NCI-H1930 (cell line): ENCODE measurements around the gene GNA12.

Experiments used
- DNase-seq, 2 experiments: peaks; one replicate each; lab custom pipeline; 2025; lab: John Stamatoyannopoulos, UW

GNA12 gene

DNA sequence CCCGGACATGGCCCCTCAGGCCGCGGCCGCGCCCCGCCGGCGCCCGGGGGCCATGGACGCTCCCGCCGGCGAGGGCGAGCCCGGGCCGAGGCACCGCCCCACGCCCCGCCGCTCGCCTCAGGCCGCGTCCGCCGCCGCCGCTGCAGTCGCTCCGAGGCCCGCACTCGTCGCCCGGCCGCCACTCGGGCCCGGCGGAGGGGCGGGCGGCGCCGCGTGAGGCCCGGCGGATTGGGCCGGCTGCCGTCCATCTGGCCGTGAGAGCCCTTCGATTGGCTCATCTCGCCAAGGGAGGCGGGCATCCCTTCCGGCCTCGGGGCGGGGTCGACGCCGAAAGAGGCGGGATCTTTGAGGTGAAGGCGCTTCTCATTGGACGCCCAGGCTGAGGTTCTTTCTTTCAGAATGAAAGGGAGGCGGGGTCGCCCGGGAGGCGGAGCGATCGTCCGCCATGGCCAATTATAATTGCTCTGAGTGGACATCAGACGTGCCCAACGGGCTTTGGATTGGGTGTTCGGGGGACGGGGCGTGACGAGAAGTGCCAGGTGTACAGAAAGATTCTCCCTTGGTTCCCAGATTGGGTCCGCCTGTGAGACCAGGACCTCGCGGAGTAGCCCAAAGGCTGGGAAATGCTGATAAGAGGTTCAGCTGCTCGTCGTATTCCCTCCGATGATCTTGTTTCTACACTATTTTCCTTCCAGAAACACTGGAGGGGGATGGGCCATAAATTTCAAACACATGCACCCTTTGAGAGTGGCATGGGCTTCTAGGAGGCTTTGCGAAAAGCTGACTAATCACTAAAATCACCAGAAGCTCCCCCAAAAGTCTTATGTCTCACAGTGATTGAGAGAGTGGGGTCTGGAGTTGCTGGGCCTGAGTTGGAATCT, at the start of gene GNA12:
Gene GNA12 (minus strand): TSS at position 156 of the 881 bp plus-strand sequence. CDS start 147 bp downstream, at position 9.
- peak; percentile 95 to 96 for DNase-seq

DNA sequence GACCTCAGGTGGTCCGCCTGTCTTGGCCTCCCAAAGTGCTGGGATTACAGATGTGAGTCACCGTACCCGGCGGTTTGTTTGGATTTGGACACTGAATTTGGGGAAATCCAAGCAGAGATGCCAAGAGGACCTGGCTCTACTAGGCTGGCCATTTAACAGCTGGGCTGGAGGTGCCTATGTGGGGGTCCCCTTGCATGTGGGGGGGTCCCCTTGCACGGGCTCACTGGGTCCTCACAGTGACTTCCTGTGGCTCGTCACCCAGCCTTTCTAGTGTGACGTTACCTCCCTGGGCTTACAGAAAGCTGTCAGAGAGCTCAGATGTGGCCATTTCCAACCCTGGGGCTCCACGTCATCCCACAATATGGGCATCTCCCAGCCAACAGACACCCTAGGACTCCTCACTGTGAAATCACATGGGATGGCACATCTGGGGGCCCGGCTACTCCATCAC, 49.3 kb upstream of the GNA12 start:
- no peak for DNase-seq

DNA sequence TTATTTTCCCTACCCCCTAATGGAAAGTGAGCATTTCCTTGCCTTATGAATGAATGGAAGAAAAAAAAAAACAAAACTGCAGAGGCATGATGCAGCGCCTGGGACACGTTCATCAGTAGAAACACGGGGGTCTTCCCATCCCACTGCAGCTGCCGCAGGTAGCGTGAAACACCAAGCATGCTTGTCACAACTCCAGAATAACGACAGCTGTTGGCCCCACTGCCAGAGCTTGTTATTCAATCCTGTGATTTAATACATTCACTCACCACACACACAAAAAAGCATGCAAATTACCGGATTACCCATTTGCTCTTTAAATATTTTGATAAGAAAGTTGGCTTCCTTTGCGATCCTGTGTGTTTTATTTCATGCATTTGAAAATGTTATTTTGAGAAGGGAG, 48.4 kb upstream of the GNA12 start:
- no peak for DNase-seq

- no peak for DNase-seq
Measured at GRCh38 chr7:2887816-2888215, 43.7 kb upstream of the GNA12 start.

- peak; percentile 18 to 39 for DNase-seq
Measured at GRCh38 chr7:2886900-2887299, 42.8 kb upstream of the GNA12 start.

DNA sequence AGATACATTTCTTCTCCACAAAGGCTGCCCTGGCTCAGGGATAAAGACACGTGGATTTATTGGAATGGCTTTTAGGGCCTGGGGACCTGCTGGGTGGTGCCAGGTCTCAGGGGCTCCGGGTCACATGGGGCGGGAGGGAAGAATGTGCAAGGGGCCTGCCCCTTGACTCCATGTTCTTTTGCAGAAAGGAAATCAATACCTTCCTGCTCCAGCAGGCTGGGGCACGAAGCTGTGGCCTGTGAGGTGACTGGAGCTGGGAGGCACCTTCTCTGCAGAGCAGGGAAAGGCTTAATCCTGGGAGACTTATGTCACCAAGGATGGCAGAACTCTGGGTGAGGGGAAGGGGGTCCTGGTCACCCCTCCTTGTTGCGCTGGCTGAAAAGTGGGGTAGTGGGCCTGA, 42.3 kb upstream of the GNA12 start:
- no peak for DNase-seq

DNA sequence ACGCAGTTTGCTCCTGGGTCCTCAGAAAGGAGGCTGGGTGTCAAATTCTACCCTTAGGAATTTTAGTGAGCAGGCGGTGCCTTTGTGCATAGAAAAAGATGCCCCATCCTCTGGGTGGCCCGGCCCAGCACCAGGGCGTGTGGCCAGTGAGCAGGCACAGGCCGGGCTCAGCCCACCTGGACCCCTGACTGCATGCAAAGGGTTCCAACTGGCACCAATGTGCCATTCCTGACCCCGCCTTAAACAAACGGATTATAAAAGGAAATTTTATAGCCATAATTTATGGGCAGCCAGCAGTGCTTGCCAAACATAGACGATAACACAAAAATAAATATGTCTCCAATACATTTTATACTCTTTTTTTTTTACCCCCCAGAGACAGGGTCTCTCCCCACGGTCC, 40.1 kb upstream of the GNA12 start:
- no peak for DNase-seq

GRCh38 chr7:2883101-2883500, 39.0 kb upstream of the GNA12 start:
- no peak for DNase-seq

- DNase-seq, result no peak
Measured at GRCh38 chr7:2882111-2882510, 38.0 kb upstream of the GNA12 start.

- DNase-seq, result no peak
Measured at GRCh38 chr7:2880874-2881533, 36.9 kb upstream of the GNA12 start.

- no peak for DNase-seq
Measured at GRCh38 chr7:2880051-2880450, 35.9 kb upstream of the GNA12 start.

- no peak for DNase-seq
Measured at GRCh38 chr7:2879354-2879753, 35.2 kb upstream of the GNA12 start.

DNA sequence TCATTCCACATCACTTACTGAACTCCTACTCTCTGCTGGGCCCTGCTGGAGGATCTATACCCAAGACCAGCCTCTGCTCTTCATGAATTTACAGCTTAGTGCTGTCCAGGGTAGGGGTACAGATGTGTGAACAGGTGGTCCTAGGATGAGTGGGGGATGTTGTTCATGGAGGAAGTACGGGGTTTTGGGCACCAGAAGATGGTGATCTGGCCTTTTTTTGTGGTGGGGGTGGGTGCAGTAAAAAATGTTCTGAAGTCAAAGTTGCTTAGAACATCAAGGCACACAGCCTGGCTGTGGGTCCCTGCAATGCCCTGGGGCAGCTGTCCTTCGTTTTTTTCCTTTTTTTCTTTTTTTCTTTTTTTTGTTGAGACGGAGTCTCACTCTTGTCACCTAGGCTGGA, 34.2 kb upstream of the GNA12 start:
- DNase-seq, result no peak

- DNase-seq, result no peak
Measured at GRCh38 chr7:2876031-2876731, 32.1 kb upstream of the GNA12 start.

DNA sequence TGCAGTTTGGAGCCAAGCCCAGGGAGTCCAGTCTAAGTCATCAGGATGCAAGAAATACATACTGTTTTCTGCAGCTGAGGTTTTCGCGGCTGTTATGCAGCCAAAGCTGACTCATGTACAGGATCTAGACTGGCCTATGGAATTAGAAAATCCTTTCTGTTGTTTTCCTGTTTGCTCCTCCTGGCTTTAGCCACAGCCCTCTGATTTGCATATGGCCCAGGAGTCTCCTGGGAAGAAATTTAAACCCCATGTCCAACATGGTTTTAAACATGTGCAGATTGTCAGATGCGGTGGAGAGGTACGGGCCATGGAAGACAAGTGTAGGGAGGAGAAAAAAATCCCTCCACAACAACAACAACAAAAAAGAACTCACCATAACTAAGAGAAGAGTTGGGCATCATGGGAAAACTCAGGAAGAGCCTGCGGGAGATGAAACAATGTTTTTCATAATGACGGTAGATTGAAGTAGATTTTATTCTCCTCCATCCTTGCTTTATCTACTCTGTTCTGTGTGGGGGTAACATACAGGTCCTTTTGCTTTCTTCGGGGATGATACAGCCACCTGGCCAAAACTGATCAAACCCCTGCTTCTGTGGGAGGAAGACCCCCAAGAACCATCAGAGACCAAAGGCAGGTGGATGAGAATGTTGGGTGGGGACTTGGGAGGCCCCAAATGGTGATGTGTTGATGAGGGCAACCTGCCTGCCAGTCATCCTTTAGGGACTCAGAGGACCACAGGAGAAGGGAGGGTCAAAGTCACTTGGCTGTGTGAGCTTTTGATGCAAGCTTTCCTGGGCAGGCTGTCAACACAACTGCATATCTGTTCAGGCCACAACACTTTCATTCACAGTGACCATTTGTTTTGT, 29.8 kb upstream of the GNA12 start:
- no peak for DNase-seq

GRCh38 chr7:2873146-2873545, 29.0 kb upstream of the GNA12 start:
- DNase-seq, result no peak

- no peak for DNase-seq
Measured at GRCh38 chr7:2872296-2872874, 28.3 kb upstream of the GNA12 start.

- no peak for DNase-seq
Measured at GRCh38 chr7:2870471-2870931, 26.4 kb upstream of the GNA12 start.

DNA sequence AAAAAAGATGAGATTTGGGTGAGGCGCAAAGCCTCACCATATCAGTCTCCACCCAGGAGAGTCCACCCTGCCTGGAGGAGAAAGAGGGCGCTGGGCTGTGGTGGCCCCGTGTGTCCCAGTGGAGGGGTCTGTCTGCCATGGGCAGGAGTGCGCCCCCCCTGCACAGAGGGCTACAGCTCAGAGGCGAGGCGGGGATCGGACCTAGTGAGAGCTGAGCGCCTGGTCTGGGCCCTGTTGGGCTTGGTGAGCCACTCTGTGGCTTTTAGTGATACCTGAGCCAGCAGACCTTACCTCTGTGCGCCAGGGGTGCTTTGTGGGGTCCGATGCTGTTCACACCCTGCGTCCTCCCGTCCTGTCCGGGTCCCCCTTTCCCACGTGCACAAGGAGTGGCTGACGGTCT, 25.9 kb upstream of the GNA12 start:
- no peak for DNase-seq

GRCh38 chr7:2866601-2867000, 22.5 kb upstream of the GNA12 start:
- no peak for DNase-seq

- DNase-seq, result peak in 1 of 2 experiments; percentile 36
Measured at GRCh38 chr7:2864999-2865670, 21.0 kb upstream of the GNA12 start.
